IMR-90 (cell line): ENCODE data around the gene WASF3. TPM values are rescaled to one million over a fixed set of nuclear protein-coding genes. Genes with fewer than 3 reads are reported as not detected.

Experiments used
- ATAC-seq: fragments of 200-7000 bp; cut with Tn5 transposase; 2 replicates; pipeline ENCODE4 v1.9.1; 2020; ENCODE audit warnings: low read depth, mild to moderate bottlenecking, moderate library complexity
- BruUV-seq: library from RNA; stranded (reverse); fragments of 400-500 nt; replicated peaks from 2 replicates; lab custom pipeline; 2021; lab: Mats Ljungman, UMichigan
- CTCF ChIA-PET: fragments of 300-600 bp; formaldehyde crosslinking; extraction: SDS; loops from one replicate; lab custom pipeline; 2021; ENCODE audit warnings: antibody characterized with exemption; lab: Yijun Ruan, JAX
- POLR2A ChIA-PET: fragments of 300-600 bp; sonication (Branson Sonifier 250); formaldehyde crosslinking; loops from one replicate; lab custom pipeline; 2022; ENCODE audit warnings: antibody characterized with exemption; ENCODE audit not compliant: unreplicated experiment; lab: Charles Lee
- DNase-seq: peaks from one replicate; pipeline ENCODE4 v3.0.0; 2013
- H2AFZ ChIP-seq: replicated peaks from 2 replicates; pipeline ENCODE3; 2013; ENCODE audit warnings: low read length, mild to moderate bottlenecking; ENCODE audit not compliant: poor library complexity
- H2AK5ac ChIP-seq: 2 replicates; pipeline ENCODE4 v1.6.1; 2013; ENCODE audit warnings: low read depth, low read length, inconsistent platforms
- H2AK9ac ChIP-seq: replicated peaks from 2 replicates; pipeline ENCODE3; 2013; ENCODE audit warnings: mild to moderate bottlenecking, low read depth, low read length, moderate library complexity; ENCODE audit not compliant: poor library complexity
- H2BK120ac ChIP-seq: 2 replicates; pipeline ENCODE4 v1.6.1; 2013; ENCODE audit warnings: low read depth, low read length, inconsistent platforms
- H2BK15ac ChIP-seq: 3 replicates; pipeline ENCODE4 v1.6.1; 2013; ENCODE audit warnings: low read depth, low read length, inconsistent platforms
- H2BK20ac ChIP-seq: 2 replicates; pipeline ENCODE4 v1.6.1; 2013; ENCODE audit warnings: low read depth, mild to moderate bottlenecking, inconsistent platforms, low read length, moderate library complexity
- H2BK5ac ChIP-seq: 2 replicates; pipeline ENCODE4 v1.6.1; 2013; ENCODE audit warnings: mild to moderate bottlenecking, low read depth, low read length, inconsistent platforms; ENCODE audit not compliant: poor library complexity, severe bottlenecking
- H3K14ac ChIP-seq: replicated peaks from 2 replicates; pipeline ENCODE4 v1.6.1; 2013; ENCODE audit warnings: low read depth, low read length, inconsistent platforms
- H3K18ac ChIP-seq: 2 replicates; pipeline ENCODE4 v1.6.1; 2013; ENCODE audit warnings: low read depth, low read length, control low read depth
- H3K23ac ChIP-seq: 2 replicates; pipeline ENCODE4 v1.6.1; 2013; ENCODE audit warnings: low read depth, low read length, inconsistent platforms
- H3K27ac ChIP-seq: 2 replicates; pipeline ENCODE4 v1.5.1; 2013; ENCODE audit warnings: mild to moderate bottlenecking, control low read depth, low read length; ENCODE audit not compliant: insufficient read depth
- H3K27me3 ChIP-seq: 2 replicates; pipeline ENCODE4 v1.6.1; 2013; ENCODE audit warnings: low read length; ENCODE audit not compliant: control insufficient read depth, insufficient read depth
- H3K36me3 ChIP-seq: 2 replicates; pipeline ENCODE4 v1.6.1; 2013; ENCODE audit warnings: low read length, mixed read lengths; ENCODE audit not compliant: control insufficient read depth, insufficient read depth
- H3K4ac ChIP-seq: 2 replicates; pipeline ENCODE4 v1.6.1; 2013; ENCODE audit warnings: low read depth, low read length, inconsistent platforms
- H3K4me1 ChIP-seq: 2 replicates; pipeline ENCODE4 v1.6.1; 2013; ENCODE audit warnings: low read length, mixed read lengths; ENCODE audit not compliant: control insufficient read depth, insufficient read depth
- H3K4me2 ChIP-seq: 2 replicates; pipeline ENCODE4 v1.6.1; 2013; ENCODE audit warnings: low read depth, mild to moderate bottlenecking, control low read depth, low read length, moderate library complexity
- H3K4me3 ChIP-seq: 2 replicates; pipeline ENCODE4 v1.5.1; 2013; ENCODE audit warnings: low read depth, mild to moderate bottlenecking, control low read depth, low read length, moderate library complexity; ENCODE audit not compliant: insufficient read depth
- H3K56ac ChIP-seq: 2 replicates; pipeline ENCODE4 v1.6.1; 2013; ENCODE audit warnings: low read length, inconsistent platforms; ENCODE audit not compliant: insufficient read depth; ENCODE audit errors: extremely low read depth
- H3K79me1 ChIP-seq, 2 experiments: 2 replicates each; pipeline ENCODE4 v1.6.1; 2013; ENCODE audit warnings: low read length in 2 of 2, inconsistent platforms in 1 of 2, low read depth in 1 of 2
- H3K9ac ChIP-seq: 2 replicates; pipeline ENCODE4 v1.6.1; 2013; ENCODE audit warnings: low read depth, low read length, control low read depth
- H3K9me1 ChIP-seq: 2 replicates; pipeline ENCODE4 v1.6.1; 2013; ENCODE audit warnings: low read length, inconsistent platforms; ENCODE audit not compliant: insufficient read depth
- H3K9me3 ChIP-seq: 2 replicates; pipeline ENCODE4 v1.6.1; 2013; ENCODE audit warnings: low read length; ENCODE audit not compliant: control insufficient read depth, insufficient read depth
- H4K20me1 ChIP-seq: 2 replicates; pipeline ENCODE4 v1.6.1; 2013; ENCODE audit warnings: low read length, inconsistent platforms; ENCODE audit not compliant: insufficient read depth
- H4K5ac ChIP-seq: 2 replicates; pipeline ENCODE4 v1.6.1; 2013; ENCODE audit warnings: mild to moderate bottlenecking, low read depth, low read length, control low read depth
- H4K8ac ChIP-seq, 2 experiments: 2 replicates each; pipeline ENCODE4 v1.6.1; 2013; ENCODE audit warnings: low read depth in 2 of 2, low read length in 2 of 2, control low read depth in 1 of 2, inconsistent platforms in 1 of 2
- H4K91ac ChIP-seq: 2 replicates; pipeline ENCODE4 v1.6.1; 2013; ENCODE audit warnings: low read depth, low read length, inconsistent platforms; ENCODE audit not compliant: insufficient read depth
- CTCF ChIP-seq: conservative IDR thresholded peaks from 2 replicates; pipeline ENCODE4 v1.5.1; 2012; ENCODE audit warnings: mild to moderate bottlenecking, low read depth, low read length, improper control_type of control experiment
- MAFK ChIP-seq: IDR thresholded peaks from 2 replicates; pipeline ENCODE4 v1.6.1; 2012; ENCODE audit warnings: low read depth, low read length, improper control_type of control experiment
- MAZ ChIP-seq: IDR thresholded peaks from 2 replicates; pipeline ENCODE4 v1.6.1; 2012; ENCODE audit warnings: low read depth, mild to moderate bottlenecking, low read length, improper control_type of control experiment, moderate library complexity, borderline replicate concordance
- NFE2L2 ChIP-seq: fragments of 150-350 bp; IDR thresholded peaks from 2 replicates; pipeline ENCODE4 v1.6.1; 2016; ENCODE audit warnings: low read depth, mild to moderate bottlenecking, low read length
- POLR2A ChIP-seq: IDR thresholded peaks from 2 replicates; pipeline ENCODE4 v1.6.1; 2012; ENCODE audit warnings: mild to moderate bottlenecking, low read depth, low read length
- RCOR1 ChIP-seq: IDR thresholded peaks from 2 replicates; pipeline ENCODE4 v1.6.1; 2012; ENCODE audit warnings: mild to moderate bottlenecking, low read length, improper control_type of control experiment; ENCODE audit not compliant: insufficient replicate concordance
- RFX5 ChIP-seq: IDR thresholded peaks from 2 replicates; pipeline ENCODE4 v1.8.0; 2012; ENCODE audit warnings: low read depth, mild to moderate bottlenecking, low read length, moderate library complexity
- WGBS, 2 experiments: methylation state at CpG; one replicate each; pipeline versions ENCODE4 v1.1.5 to v1.1.7; 2013; ENCODE audit warnings: missing lambda C conversion rate in 2 of 2; ENCODE audit not compliant: insufficient read length in 1 of 2; ENCODE audit errors: extremely low coverage in 2 of 2; 5-methylcytosine and 5-hydroxymethylcytosine counted together
- dilution Hi-C: fragments of 300-500 bp; cut with HindIII; formaldehyde crosslinking; loops from one replicate; pipeline ENCODE4 v1.14.3; 2018; ENCODE audit warnings: low sequenced_read_pairs; ENCODE audit not compliant: unreplicated experiment
- in situ Hi-C: fragments of 300-500 bp; cut with MboI; formaldehyde crosslinking; loops from 3 replicates; pipeline ENCODE4 v1.14.3; 2019; ENCODE audit warnings: low sequenced_read_pairs, inconsistent platforms, mixed read lengths
- intact Hi-C: fragments of 100-400 bp; cut with micrococcal nuclease; formaldehyde crosslinking; loops from 2 replicates; pipeline ENCODE4 v1.10.0; 2022
- polyA plus RNA-seq, 3 experiments: library from polyadenylated mRNA; depleted of rRNA; stranded (reverse); fragments of >200 nt; gene quantifications; 2 replicates each; pipeline ENCODE4 v1.2.3, GENCODE V29; 2012; ENCODE audit warnings: low replicate concordance in 1 of 3
- total RNA-seq: library from RNA; depleted of rRNA; stranded (reverse); fragments of >200 nt; gene quantifications from 2 replicates; pipeline ENCODE4 v1.2.3, GENCODE V29; 2012
- TF ChIP-seq, protein P1 (sequence below): fragments of 150-350 bp; IDR thresholded peaks from 2 replicates; pipeline ENCODE4 v1.6.1; 2017; ENCODE audit warnings: mild to moderate bottlenecking, antibody characterized with exemption, low read length, low read depth

WASF3 gene
- total and polyA plus RNA-seq, 2 of the 4 experiments (the other 2 are of a cell fraction) = 4.3 to 11.4 TPM

GRCh38 chr13:26695360-26695705 is 137.8 kb downstream of the WASF3 start:
- Histone ChIP-seq H3K4me2 (no peak overlapping the region), H3K36me3 (no peaks in the 10 kb centered on the region; the same call in 1 of the 2 replicates), H4K20me1 (no peaks in the 10 kb centered on the region), H4K5ac (no peak overlapping the region), H3K4ac (no peak overlapping the region), H4K91ac (no peak overlapping the region), H2AK9ac (no peak overlapping the region), H4K8ac (no peak overlapping the region), H3K14ac (no peak overlapping the region), H2BK120ac (no peak overlapping the region), H3K9me3 (peaks cover under 1% of the 10 kb centered on the region; the same call in 1 of the 2 replicates), H2BK20ac (no peak overlapping the region), H3K4me1 (no peaks in the 10 kb centered on the region), H3K9me1 (no peaks in the 10 kb centered on the region), H2AFZ (no peak overlapping the region), H3K27ac (no peak overlapping the region), H3K9ac (no peak overlapping the region), H3K18ac (no peak overlapping the region), H3K79me1 (no peaks in the 10 kb centered on the region), H3K23ac (no peak overlapping the region), H2BK15ac (no peak overlapping the region), H2AK5ac (no peak overlapping the region), H3K27me3 (no peaks in the 10 kb centered on the region), H3K56ac (no peak overlapping the region), H3K4me3 (no peak overlapping the region), H2BK5ac (no peak overlapping the region)
- no peak for DNase-seq
- 67% methylated on average over 1 of the region's 9 CpGs; no CpG with 5 or more reads in 1 of the 2 experiments for WGBS, 2 experiments
- in situ Hi-C loops (no loop called here), dilution Hi-C loops (no loop called here), intact Hi-C loops (loop anchor here (5.0 to 10.0 kb wide), 2 partner anchors 138 to 621 kb away; partner anchors contain the start of gene WASF3)
- TF ChIP-seq NFE2L2 (no peak), MAZ (no peak), RFX5 (no peak), MAFK (no peak), CTCF (no peak), POLR2A (no peak), RCOR1 (no peak)
- TF ChIP-seq, protein P1, sequence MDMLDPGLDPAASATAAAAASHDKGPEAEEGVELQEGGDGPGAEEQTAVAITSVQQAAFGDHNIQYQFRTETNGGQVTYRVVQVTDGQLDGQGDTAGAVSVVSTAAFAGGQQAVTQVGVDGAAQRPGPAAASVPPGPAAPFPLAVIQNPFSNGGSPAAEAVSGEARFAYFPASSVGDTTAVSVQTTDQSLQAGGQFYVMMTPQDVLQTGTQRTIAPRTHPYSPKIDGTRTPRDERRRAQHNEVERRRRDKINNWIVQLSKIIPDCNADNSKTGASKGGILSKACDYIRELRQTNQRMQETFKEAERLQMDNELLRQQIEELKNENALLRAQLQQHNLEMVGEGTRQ = no peak
- ATAC-seq = no peak
- POLR2A ChIA-PET = interaction anchor here (0.6 kb wide), 1 partner anchor 199 kb away, joined by 5 read pairs; no protein-coding TSS in a partner anchor
- no TSS peak for BruUV-seq
- CTCF ChIA-PET = no interaction called here
